GM23338 (cell line): ENCODE results near the gene CCDC91. TPM values are rescaled to one million over a fixed set of nuclear protein-coding genes. Genes with fewer than 3 reads are reported as not detected.

Source experiments
- ATAC-seq: fragments of 200-7000 bp; cut with Tn5 transposase; 3 replicates; pipeline ENCODE4 v1.9.1; 2020
- DNase-seq: peaks from one replicate; pipeline ENCODE4 v3.0.0-alpha.2; 2015; ENCODE audit warnings: low spot score
- H2AFZ ChIP-seq: fragments of 200-600 bp; sonication (generic); 2 replicates; pipeline ENCODE4 v1.8.0; 2016; ENCODE audit warnings: antibody characterized with exemption, mild to moderate bottlenecking, moderate library complexity
- H3F3A ChIP-seq: fragments of 200-600 bp; sonication (generic); replicated peaks from 2 replicates; pipeline ENCODE4 v1.8.0; 2017; ENCODE audit warnings: antibody characterized with exemption, mixed run types, low read depth
- H3K27ac ChIP-seq: fragments of 200-600 bp; sonication (generic); 2 replicates; pipeline ENCODE4 v1.6.1; 2016; ENCODE audit warnings: low read depth
- H3K27me3 ChIP-seq: fragments of 200-600 bp; sonication (generic); 2 replicates; pipeline ENCODE4 v1.8.0; 2016; ENCODE audit warnings: mild to moderate bottlenecking, mixed run types, moderate library complexity; ENCODE audit not compliant: insufficient read depth
- H3K36me3 ChIP-seq: fragments of 200-600 bp; sonication (generic); 2 replicates; pipeline ENCODE4 v1.8.0; 2016; ENCODE audit warnings: mild to moderate bottlenecking; ENCODE audit not compliant: insufficient read depth
- H3K4me1 ChIP-seq: fragments of 200-600 bp; sonication (generic); 2 replicates; pipeline ENCODE4 v1.8.0; 2016; ENCODE audit warnings: mild to moderate bottlenecking, moderate library complexity; ENCODE audit not compliant: insufficient read depth
- H3K4me2 ChIP-seq: fragments of 200-600 bp; sonication (generic); 2 replicates; pipeline ENCODE4 v1.7.1; 2017; ENCODE audit warnings: mixed run types
- H3K4me3 ChIP-seq: fragments of 200-600 bp; sonication (generic); 2 replicates; pipeline ENCODE4 v1.6.1; 2016; ENCODE audit warnings: mixed run types
- H3K79me2 ChIP-seq: fragments of 200-600 bp; sonication (generic); replicated peaks from 2 replicates; pipeline ENCODE4 v1.8.0; 2017; ENCODE audit warnings: mild to moderate bottlenecking; ENCODE audit not compliant: insufficient read depth
- H3K9me2 ChIP-seq: fragments of 200-600 bp; sonication (generic); 2 replicates; pipeline ENCODE4 v1.8.0; 2017; ENCODE audit not compliant: insufficient read depth
- H4K20me1 ChIP-seq: fragments of 200-600 bp; sonication (generic); replicated peaks from 2 replicates; pipeline ENCODE4 v1.8.0; 2017; ENCODE audit warnings: mild to moderate bottlenecking; ENCODE audit not compliant: insufficient read depth
- H3K27ac Mint-ChIP-seq: 2 replicates; pipeline ENCODE4 v1.8.0; 2020; ENCODE audit warnings: inconsistent platforms, mild to moderate bottlenecking, moderate library complexity, mixed read lengths
- H3K27me3 Mint-ChIP-seq: 3 replicates; pipeline ENCODE4 v1.8.0; 2022; ENCODE audit warnings: low read depth, mild to moderate bottlenecking, moderate library complexity, mixed read lengths, inconsistent platforms; ENCODE audit not compliant: insufficient read depth, poor library complexity
- H3K36me3 Mint-ChIP-seq: 3 replicates; pipeline ENCODE4 v1.8.0; 2021; ENCODE audit warnings: low read depth, mild to moderate bottlenecking, inconsistent platforms, moderate library complexity, mixed read lengths
- H3K4me1 Mint-ChIP-seq: 3 replicates; pipeline ENCODE4 v1.8.0; 2020; ENCODE audit warnings: mild to moderate bottlenecking, inconsistent platforms, mixed read lengths
- H3K4me3 Mint-ChIP-seq: 3 replicates; pipeline ENCODE4 v1.8.0; 2021; ENCODE audit warnings: moderate library complexity, mild to moderate bottlenecking, inconsistent platforms, mixed read lengths
- H3K9me3 Mint-ChIP-seq: 3 replicates; pipeline ENCODE4 v1.8.0; 2020; ENCODE audit warnings: moderate library complexity, mild to moderate bottlenecking, inconsistent platforms, mixed read lengths
- CREB1 ChIP-seq: fragments of 250-450 bp; sonication (Bioruptor Pico); IDR thresholded peaks from 2 replicates; pipeline ENCODE4 v1.5.0; 2020; ENCODE audit warnings: low read depth, mild to moderate bottlenecking, moderate library complexity
- EZH2 ChIP-seq: fragments of 200-600 bp; sonication (generic); IDR thresholded peaks from one replicate; pipeline ENCODE4 v1.8.0; 2017; ENCODE audit warnings: antibody characterized with exemption, mild to moderate bottlenecking, low read depth; ENCODE audit not compliant: unreplicated experiment
- EZH2phosphoT487 ChIP-seq: fragments of 200-600 bp; sonication (generic); IDR thresholded peaks from one replicate; pipeline ENCODE4 v1.8.1; 2018; ENCODE audit warnings: antibody characterized with exemption; ENCODE audit not compliant: unreplicated experiment
- JUNB ChIP-seq: IDR thresholded peaks from one replicate; pipeline ENCODE4 v1.6.1; 2016; ENCODE audit warnings: antibody characterized with exemption; ENCODE audit not compliant: unreplicated experiment
- NANOG ChIP-seq: IDR thresholded peaks from 2 replicates; pipeline ENCODE4 v1.6.1; 2016; ENCODE audit warnings: antibody characterized with exemption, borderline replicate concordance
- POLR2AphosphoS5 ChIP-seq: IDR thresholded peaks from 2 replicates; pipeline ENCODE4 v1.6.1; 2016; ENCODE audit warnings: antibody characterized with exemption, low read depth
- STAT1 ChIP-seq: IDR thresholded peaks from one replicate; pipeline ENCODE4 v1.6.1; 2016; ENCODE audit warnings: antibody characterized with exemption; ENCODE audit not compliant: unreplicated experiment
- ZNF114 ChIP-seq: fragments of 250-450 bp; sonication (Bioruptor Pico); IDR thresholded peaks from 2 replicates; pipeline ENCODE4 v1.5.0; 2020; ENCODE audit warnings: mild to moderate bottlenecking, moderate library complexity
- ZNF331 ChIP-seq: fragments of 250-450 bp; sonication (Bioruptor Pico); IDR thresholded peaks from 2 replicates; pipeline ENCODE4 v1.5.0; 2020; ENCODE audit warnings: low read depth, mild to moderate bottlenecking, moderate library complexity
- polyA plus RNA-seq: library from polyadenylated mRNA; unstranded; fragments of >200 nt; fragmentation: Nextera tagmentation; extraction: Ambion mirVana; gene quantifications from 2 replicates; pipeline ENCODE4 v1.2.1, GENCODE V29; 2016
- total RNA-seq: library from RNA; depleted of rRNA; stranded (reverse); fragments of >200 nt; shearing (Covaris generic); gene quantifications from 2 replicates; pipeline ENCODE4 v1.2.3, GENCODE V29; 2014
- TF ChIP-seq, protein P1 (sequence below): fragments of 250-450 bp; sonication (Bioruptor Pico); IDR thresholded peaks from 2 replicates; pipeline ENCODE4 v1.5.0; 2020; ENCODE audit warnings: mild to moderate bottlenecking, moderate library complexity
- TF ChIP-seq, protein P2 (sequence below), 2 experiments: fragments of 200-600 bp in 1 of 2; sonication (generic) in 1 of 2; conservative IDR thresholded peaks; 2 replicates each; pipeline versions ENCODE4 v1.5.1 to v1.6.1; 2016 to 2017; ENCODE audit warnings: antibody characterized with exemption in 2 of 2, low read depth in 2 of 2, mild to moderate bottlenecking in 2 of 2, moderate library complexity in 1 of 2
- TF ChIP-seq, protein P3 (sequence below): IDR thresholded peaks from 2 replicates; pipeline ENCODE4 v1.6.1; 2016; ENCODE audit warnings: antibody characterized with exemption
- TF ChIP-seq, protein P4 (sequence below): IDR thresholded peaks from one replicate; pipeline ENCODE4 v1.6.1; 2018; ENCODE audit warnings: antibody characterized with exemption; ENCODE audit not compliant: unreplicated experiment

Gene CCDC91
- total and polyA plus RNA-seq, 2 experiments from 2014 or later, result 24.7 to 48.7 TPM

- H4K20me1 ChIP-seq, result no peaks in the 10 kb centered on the region
- H3K36me3 Mint-ChIP-seq, result 0 out of 3 replicates have a peak, but pooled peaks cover 4% of the 10 kb centered on the region
- H2AFZ ChIP-seq, result no peak overlapping the region
- no peaks in the 10 kb centered on the region for H3K36me3 ChIP-seq
- H3F3A ChIP-seq, result no peaks in the 10 kb centered on the region
- ATAC-seq (no peak), DNase-seq (no peak)
- peaks cover 3% of the 10 kb centered on the region; the same call in 1 of the 3 replicates for H3K9me3 Mint-ChIP-seq
- peaks cover 8% of the 10 kb centered on the region; the same call in 1 of the 3 replicates for H3K4me1 Mint-ChIP-seq
- TF ChIP-seq NANOG (no peak), EZH2phosphoT487 (no peak), CREB1 (CRISPR knock-in tag) (no peak), ZNF331 (no peak), POLR2AphosphoS5 (no peak), ZNF114 (no peak), EZH2 (no peak), JUNB (no peak), STAT1 (no peak)
- TF ChIP-seq, protein P1, sequence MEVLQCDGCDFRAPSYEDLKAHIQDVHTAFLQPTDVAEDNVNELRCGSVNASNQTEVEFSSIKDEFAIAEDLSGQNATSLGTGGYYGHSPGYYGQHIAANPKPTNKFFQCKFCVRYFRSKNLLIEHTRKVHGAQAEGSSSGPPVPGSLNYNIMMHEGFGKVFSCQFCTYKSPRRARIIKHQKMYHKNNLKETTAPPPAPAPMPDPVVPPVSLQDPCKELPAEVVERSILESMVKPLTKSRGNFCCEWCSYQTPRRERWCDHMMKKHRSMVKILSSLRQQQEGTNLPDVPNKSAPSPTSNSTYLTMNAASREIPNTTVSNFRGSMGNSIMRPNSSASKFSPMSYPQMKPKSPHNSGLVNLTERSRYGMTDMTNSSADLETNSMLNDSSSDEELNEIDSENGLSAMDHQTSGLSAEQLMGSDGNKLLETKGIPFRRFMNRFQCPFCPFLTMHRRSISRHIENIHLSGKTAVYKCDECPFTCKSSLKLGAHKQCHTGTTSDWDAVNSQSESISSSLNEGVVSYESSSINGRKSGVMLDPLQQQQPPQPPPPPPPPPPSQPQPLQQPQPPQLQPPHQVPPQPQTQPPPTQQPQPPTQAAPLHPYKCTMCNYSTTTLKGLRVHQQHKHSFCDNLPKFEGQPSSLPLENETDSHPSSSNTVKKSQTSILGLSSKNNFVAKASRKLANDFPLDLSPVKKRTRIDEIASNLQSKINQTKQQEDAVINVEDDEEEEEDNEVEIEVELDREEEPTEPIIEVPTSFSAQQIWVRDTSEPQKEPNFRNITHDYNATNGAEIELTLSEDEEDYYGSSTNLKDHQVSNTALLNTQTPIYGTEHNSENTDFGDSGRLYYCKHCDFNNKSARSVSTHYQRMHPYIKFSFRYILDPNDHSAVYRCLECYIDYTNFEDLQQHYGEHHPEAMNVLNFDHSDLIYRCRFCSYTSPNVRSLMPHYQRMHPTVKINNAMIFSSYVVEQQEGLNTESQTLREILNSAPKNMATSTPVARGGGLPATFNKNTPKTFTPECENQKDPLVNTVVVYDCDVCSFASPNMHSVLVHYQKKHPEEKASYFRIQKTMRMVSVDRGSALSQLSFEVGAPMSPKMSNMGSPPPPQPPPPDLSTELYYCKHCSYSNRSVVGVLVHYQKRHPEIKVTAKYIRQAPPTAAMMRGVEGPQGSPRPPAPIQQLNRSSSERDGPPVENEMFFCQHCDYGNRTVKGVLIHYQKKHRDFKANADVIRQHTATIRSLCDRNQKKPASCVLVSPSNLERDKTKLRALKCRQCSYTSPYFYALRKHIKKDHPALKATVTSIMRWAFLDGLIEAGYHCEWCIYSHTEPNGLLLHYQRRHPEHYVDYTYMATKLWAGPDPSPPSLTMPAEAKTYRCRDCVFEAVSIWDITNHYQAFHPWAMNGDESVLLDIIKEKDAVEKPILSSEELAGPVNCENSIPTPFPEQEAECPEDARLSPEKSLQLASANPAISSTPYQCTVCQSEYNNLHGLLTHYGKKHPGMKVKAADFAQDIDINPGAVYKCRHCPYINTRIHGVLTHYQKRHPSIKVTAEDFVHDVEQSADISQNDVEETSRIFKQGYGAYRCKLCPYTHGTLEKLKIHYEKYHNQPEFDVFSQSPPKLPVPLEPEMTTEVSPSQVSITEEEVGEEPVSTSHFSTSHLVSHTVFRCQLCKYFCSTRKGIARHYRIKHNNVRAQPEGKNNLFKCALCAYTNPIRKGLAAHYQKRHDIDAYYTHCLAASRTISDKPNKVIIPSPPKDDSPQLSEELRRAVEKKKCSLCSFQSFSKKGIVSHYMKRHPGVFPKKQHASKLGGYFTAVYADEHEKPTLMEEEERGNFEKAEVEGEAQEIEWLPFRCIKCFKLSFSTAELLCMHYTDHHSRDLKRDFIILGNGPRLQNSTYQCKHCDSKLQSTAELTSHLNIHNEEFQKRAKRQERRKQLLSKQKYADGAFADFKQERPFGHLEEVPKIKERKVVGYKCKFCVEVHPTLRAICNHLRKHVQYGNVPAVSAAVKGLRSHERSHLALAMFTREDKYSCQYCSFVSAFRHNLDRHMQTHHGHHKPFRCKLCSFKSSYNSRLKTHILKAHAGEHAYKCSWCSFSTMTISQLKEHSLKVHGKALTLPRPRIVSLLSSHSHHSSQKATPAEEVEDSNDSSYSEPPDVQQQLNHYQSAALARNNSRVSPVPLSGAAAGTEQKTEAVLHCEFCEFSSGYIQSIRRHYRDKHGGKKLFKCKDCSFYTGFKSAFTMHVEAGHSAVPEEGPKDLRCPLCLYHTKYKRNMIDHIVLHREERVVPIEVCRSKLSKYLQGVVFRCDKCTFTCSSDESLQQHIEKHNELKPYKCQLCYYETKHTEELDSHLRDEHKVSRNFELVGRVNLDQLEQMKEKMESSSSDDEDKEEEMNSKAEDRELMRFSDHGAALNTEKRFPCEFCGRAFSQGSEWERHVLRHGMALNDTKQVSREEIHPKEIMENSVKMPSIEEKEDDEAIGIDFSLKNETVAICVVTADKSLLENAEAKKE (CRISPR knock-in tag), result no peak
- TF ChIP-seq, protein P2, sequence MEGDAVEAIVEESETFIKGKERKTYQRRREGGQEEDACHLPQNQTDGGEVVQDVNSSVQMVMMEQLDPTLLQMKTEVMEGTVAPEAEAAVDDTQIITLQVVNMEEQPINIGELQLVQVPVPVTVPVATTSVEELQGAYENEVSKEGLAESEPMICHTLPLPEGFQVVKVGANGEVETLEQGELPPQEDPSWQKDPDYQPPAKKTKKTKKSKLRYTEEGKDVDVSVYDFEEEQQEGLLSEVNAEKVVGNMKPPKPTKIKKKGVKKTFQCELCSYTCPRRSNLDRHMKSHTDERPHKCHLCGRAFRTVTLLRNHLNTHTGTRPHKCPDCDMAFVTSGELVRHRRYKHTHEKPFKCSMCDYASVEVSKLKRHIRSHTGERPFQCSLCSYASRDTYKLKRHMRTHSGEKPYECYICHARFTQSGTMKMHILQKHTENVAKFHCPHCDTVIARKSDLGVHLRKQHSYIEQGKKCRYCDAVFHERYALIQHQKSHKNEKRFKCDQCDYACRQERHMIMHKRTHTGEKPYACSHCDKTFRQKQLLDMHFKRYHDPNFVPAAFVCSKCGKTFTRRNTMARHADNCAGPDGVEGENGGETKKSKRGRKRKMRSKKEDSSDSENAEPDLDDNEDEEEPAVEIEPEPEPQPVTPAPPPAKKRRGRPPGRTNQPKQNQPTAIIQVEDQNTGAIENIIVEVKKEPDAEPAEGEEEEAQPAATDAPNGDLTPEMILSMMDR (conservative IDR thresholded peaks at IDR 0.05; ENCODE audit: low read depth in 2 of 2), result no peak
- TF ChIP-seq, protein P3, sequence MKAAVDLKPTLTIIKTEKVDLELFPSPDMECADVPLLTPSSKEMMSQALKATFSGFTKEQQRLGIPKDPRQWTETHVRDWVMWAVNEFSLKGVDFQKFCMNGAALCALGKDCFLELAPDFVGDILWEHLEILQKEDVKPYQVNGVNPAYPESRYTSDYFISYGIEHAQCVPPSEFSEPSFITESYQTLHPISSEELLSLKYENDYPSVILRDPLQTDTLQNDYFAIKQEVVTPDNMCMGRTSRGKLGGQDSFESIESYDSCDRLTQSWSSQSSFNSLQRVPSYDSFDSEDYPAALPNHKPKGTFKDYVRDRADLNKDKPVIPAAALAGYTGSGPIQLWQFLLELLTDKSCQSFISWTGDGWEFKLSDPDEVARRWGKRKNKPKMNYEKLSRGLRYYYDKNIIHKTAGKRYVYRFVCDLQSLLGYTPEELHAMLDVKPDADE, result no peak
- TF ChIP-seq, protein P4, sequence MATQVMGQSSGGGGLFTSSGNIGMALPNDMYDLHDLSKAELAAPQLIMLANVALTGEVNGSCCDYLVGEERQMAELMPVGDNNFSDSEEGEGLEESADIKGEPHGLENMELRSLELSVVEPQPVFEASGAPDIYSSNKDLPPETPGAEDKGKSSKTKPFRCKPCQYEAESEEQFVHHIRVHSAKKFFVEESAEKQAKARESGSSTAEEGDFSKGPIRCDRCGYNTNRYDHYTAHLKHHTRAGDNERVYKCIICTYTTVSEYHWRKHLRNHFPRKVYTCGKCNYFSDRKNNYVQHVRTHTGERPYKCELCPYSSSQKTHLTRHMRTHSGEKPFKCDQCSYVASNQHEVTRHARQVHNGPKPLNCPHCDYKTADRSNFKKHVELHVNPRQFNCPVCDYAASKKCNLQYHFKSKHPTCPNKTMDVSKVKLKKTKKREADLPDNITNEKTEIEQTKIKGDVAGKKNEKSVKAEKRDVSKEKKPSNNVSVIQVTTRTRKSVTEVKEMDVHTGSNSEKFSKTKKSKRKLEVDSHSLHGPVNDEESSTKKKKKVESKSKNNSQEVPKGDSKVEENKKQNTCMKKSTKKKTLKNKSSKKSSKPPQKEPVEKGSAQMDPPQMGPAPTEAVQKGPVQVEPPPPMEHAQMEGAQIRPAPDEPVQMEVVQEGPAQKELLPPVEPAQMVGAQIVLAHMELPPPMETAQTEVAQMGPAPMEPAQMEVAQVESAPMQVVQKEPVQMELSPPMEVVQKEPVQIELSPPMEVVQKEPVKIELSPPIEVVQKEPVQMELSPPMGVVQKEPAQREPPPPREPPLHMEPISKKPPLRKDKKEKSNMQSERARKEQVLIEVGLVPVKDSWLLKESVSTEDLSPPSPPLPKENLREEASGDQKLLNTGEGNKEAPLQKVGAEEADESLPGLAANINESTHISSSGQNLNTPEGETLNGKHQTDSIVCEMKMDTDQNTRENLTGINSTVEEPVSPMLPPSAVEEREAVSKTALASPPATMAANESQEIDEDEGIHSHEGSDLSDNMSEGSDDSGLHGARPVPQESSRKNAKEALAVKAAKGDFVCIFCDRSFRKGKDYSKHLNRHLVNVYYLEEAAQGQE, result no peak
- no peak overlapping the region for H3K4me3 Mint-ChIP-seq
- no peak overlapping the region for H3K4me3 ChIP-seq
- H3K79me2 ChIP-seq, result no peaks in the 10 kb centered on the region
- H3K27ac Mint-ChIP-seq, result no peak overlapping the region
- no peak overlapping the region for H3K4me2 ChIP-seq
- peaks cover 2% of the 10 kb centered on the region for H3K27me3 Mint-ChIP-seq
- H3K27me3 ChIP-seq, result no peaks in the 10 kb centered on the region
- H3K27ac ChIP-seq, result no peak overlapping the region
- no peaks in the 10 kb centered on the region; the same call in 1 of the 2 replicates for H3K4me1 ChIP-seq
- no peaks in the 10 kb centered on the region; the same call in 1 of the 2 replicates for H3K9me2 ChIP-seq
Measured at GRCh38 chr12:28537474-28537873, 347.2 kb downstream of the CCDC91 start.
